B cell (primary cell): ENCODE measurements around the gene TIMM21. TPM values are rescaled to one million over a fixed set of nuclear protein-coding genes. Genes with fewer than 3 reads are reported as not detected.
A peak's percentile ranks its signal among the peaks of the same experiment; 100 is the strongest.

Experiments
- ATAC-seq: fragments of 200-7000 bp; cut with Tn5 transposase; one replicate; pipeline ENCODE4 v1.10.0; 2021; ENCODE audit warnings: low read depth, mild to moderate bottlenecking, moderate number of reproducible peaks, moderate library complexity
- CTCF ChIA-PET: fragments of 350-600 bp; sonication (Branson Sonifier 250); formaldehyde crosslinking; loops from one replicate; lab custom pipeline; 2021; ENCODE audit warnings: antibody characterized with exemption, inconsistent platforms; lab: Charles Lee
- POLR2A ChIA-PET: fragments of 350-600 bp; sonication (Branson Sonifier 250); formaldehyde crosslinking; loops from one replicate; lab custom pipeline; 2021; ENCODE audit warnings: antibody characterized with exemption; lab: Charles Lee
- DNase-seq: peaks from one replicate; pipeline ENCODE4 v3.0.0; 2013
- H2AFZ ChIP-seq: 2 replicates; pipeline ENCODE4 v1.6.1; 2012; ENCODE audit warnings: mild to moderate bottlenecking, low read depth, low read length; ENCODE audit not compliant: insufficient read depth, poor library complexity, severe bottlenecking
- H3K27ac ChIP-seq, 2 donors: 1 replicate in 1 of 2; 2 replicates in 1 of 2; pipeline ENCODE4 v1.5.1; 2012 to 2013; ENCODE audit warnings: low read length in 2 of 2, mild to moderate bottlenecking in 2 of 2, moderate library complexity in 1 of 2
- H3K27me3 ChIP-seq, 4 experiments: fragments of 200-600 bp in 1 of 4; sonication (generic) in 1 of 4; replicated peaks in 1 of 4; 1 replicate in 2 of 4; 2 replicates in 2 of 4; pipeline versions ENCODE4 v1.6.1 to v1.7.0; 2013 to 2016; ENCODE audit warnings: low read length in 3 of 4, mild to moderate bottlenecking in 2 of 4, mixed read lengths in 1 of 4, moderate library complexity in 1 of 4; ENCODE audit not compliant: insufficient read depth in 4 of 4, control insufficient read depth in 3 of 4; ENCODE audit errors: control extremely low read depth in 1 of 4
- H3K36me3 ChIP-seq, 2 experiments: replicated peaks in 1 of 2; 1 replicate in 1 of 2; 2 replicates in 1 of 2; pipeline versions ENCODE4 v1.6.1 to v1.7.1; 2013; ENCODE audit warnings: low read length in 1 of 2; ENCODE audit not compliant: insufficient read depth in 2 of 2, control insufficient read depth in 1 of 2; ENCODE audit errors: control extremely low read depth in 1 of 2, extremely low read depth in 1 of 2
- H3K4me1 ChIP-seq, 2 donors: fragments of 200-600 bp in 1 of 2; sonication (generic) in 1 of 2; 1 replicate in 1 of 2; 2 replicates in 1 of 2; pipeline versions ENCODE4 v1.5.1 to v1.6.1; 2013 to 2017; ENCODE audit warnings: low read length in 2 of 2; ENCODE audit not compliant: control insufficient read depth in 2 of 2, insufficient read depth in 2 of 2
- H3K4me2 ChIP-seq: replicated peaks from 2 replicates; pipeline ENCODE3; 2012; ENCODE audit warnings: mild to moderate bottlenecking, low read depth, low read length; ENCODE audit not compliant: poor library complexity, severe bottlenecking
- H3K4me3 ChIP-seq, 5 experiments: fragments of 200-600 bp in 1 of 5; sonication (generic) in 1 of 5; 1 replicate in 3 of 5; 2 replicates in 2 of 5; pipeline versions ENCODE4 v1.5.1 to v1.7.0; 2011 to 2016; ENCODE audit warnings: low read length in 4 of 5, mild to moderate bottlenecking in 4 of 5, low read depth in 2 of 5, control low read depth in 1 of 5, moderate library complexity in 1 of 5; ENCODE audit not compliant: insufficient read depth in 1 of 5; ENCODE audit errors: control extremely low read depth in 1 of 5, extremely low read depth in 1 of 5
- H3K79me2 ChIP-seq: fragments of 200-600 bp; sonication (generic); one replicate; pipeline ENCODE4 v1.6.0; 2016; ENCODE audit warnings: low read length; ENCODE audit not compliant: control insufficient read depth, insufficient read depth
- H3K9ac ChIP-seq: fragments of 200-600 bp; sonication (generic); 2 replicates; pipeline ENCODE4 v1.6.1; 2017; ENCODE audit warnings: mild to moderate bottlenecking, low read length, moderate library complexity
- H3K9me3 ChIP-seq, 3 donors: one replicate each; pipeline versions ENCODE4 v1.6.1 to v1.7.1; 2013; ENCODE audit warnings: low read length in 2 of 3; ENCODE audit not compliant: control insufficient read depth in 2 of 3, insufficient read depth in 1 of 3; ENCODE audit errors: control extremely low read depth in 1 of 3
- H4K20me1 ChIP-seq: 2 replicates; pipeline ENCODE4 v1.6.0; 2012; ENCODE audit warnings: mild to moderate bottlenecking, low read length; ENCODE audit not compliant: insufficient read depth, control insufficient read depth, poor library complexity, severe bottlenecking
- H3K27ac Mint-ChIP-seq: one replicate; pipeline ENCODE4 v1.8.0; 2021; ENCODE audit warnings: mixed read lengths
- H3K27me3 Mint-ChIP-seq: one replicate; pipeline ENCODE4 v1.8.0; 2021; ENCODE audit warnings: mixed read lengths
- H3K4me1 Mint-ChIP-seq: one replicate; pipeline ENCODE4 v1.8.0; 2021; ENCODE audit warnings: mixed read lengths
- H3K4me3 Mint-ChIP-seq: one replicate; pipeline ENCODE4 v1.8.0; 2021; ENCODE audit warnings: mixed read lengths
- H3K9me3 Mint-ChIP-seq: one replicate; pipeline ENCODE4 v1.8.0; 2022; ENCODE audit warnings: mixed read lengths; ENCODE audit not compliant: insufficient read depth
- EZH2 ChIP-seq: IDR thresholded peaks from 2 replicates; pipeline ENCODE4 v1.6.1; 2012; ENCODE audit warnings: borderline replicate concordance, low read depth, mild to moderate bottlenecking, moderate library complexity, low read length; ENCODE audit not compliant: insufficient read depth, poor library complexity, severe bottlenecking
- WGBS: methylation state at CpG from one replicate; pipeline ENCODE4 v1.1.5; 2013; ENCODE audit warnings: missing lambda C conversion rate; ENCODE audit not compliant: insufficient coverage; 5-methylcytosine and 5-hydroxymethylcytosine counted together
- intact Hi-C: fragments of 100-400 bp; cut with micrococcal nuclease; formaldehyde crosslinking; loops from one replicate; pipeline ENCODE4 v1.10.0; 2022
- polyA plus RNA-seq: library from polyadenylated mRNA; depleted of rRNA; stranded (reverse); fragments of >200 nt; gene quantifications from 2 replicates; pipeline ENCODE4 v1.2.3, GENCODE V29; 2012
- total RNA-seq, 2 donors: library from RNA; stranded (reverse); fragments of 120-200 nt in 1 of 2; gene quantifications; 1 replicate in 1 of 2; 2 replicates in 1 of 2; pipeline versions ENCODE4 v1.2.3 to v1.2.4, GENCODE V29; 2013 to 2022
- TF ChIP-seq, protein P1 (sequence below): fragments of 200-600 bp; IDR thresholded peaks from one replicate; pipeline ENCODE4 v1.8.0; 2022; ENCODE audit warnings: antibody characterized with exemption, mild to moderate bottlenecking

Gene TIMM21
- total and polyA plus RNA-seq, 2 donors (not counting 1 experiment from before 2014, with no cell fraction given), result 22.9 to 25.0 TPM

- Histone ChIP-seq H3K9me3 (peaks cover 0 to 4% (median 0%) of the 10 kb centered on the region in 3 donors), H3K4me3 (no peak overlapping the region), H2AFZ (no peak overlapping the region), H3K79me2 (no peaks in the 10 kb centered on the region), H3K27ac (no peak overlapping the region), H3K9ac (no peak overlapping the region), H3K4me1 (peaks cover 10 to 11% of the 10 kb centered on the region in 2 donors), H3K36me3 (no peaks in the 10 kb centered on the region), H4K20me1 (no peaks in the 10 kb centered on the region), H3K4me2 (no peak overlapping the region), H3K27me3 (peaks cover 0 to 4% (median 0%) of the 10 kb centered on the region in 4 experiments)
- H3K4me1 Mint-ChIP-seq, result peaks cover 16% of the 10 kb centered on the region
- intact Hi-C loops, result no loop called here
- peaks cover 12% of the 10 kb centered on the region for H3K27me3 Mint-ChIP-seq
- no peaks in the 10 kb centered on the region for H3K9me3 Mint-ChIP-seq
- TF ChIP-seq, protein P1, sequence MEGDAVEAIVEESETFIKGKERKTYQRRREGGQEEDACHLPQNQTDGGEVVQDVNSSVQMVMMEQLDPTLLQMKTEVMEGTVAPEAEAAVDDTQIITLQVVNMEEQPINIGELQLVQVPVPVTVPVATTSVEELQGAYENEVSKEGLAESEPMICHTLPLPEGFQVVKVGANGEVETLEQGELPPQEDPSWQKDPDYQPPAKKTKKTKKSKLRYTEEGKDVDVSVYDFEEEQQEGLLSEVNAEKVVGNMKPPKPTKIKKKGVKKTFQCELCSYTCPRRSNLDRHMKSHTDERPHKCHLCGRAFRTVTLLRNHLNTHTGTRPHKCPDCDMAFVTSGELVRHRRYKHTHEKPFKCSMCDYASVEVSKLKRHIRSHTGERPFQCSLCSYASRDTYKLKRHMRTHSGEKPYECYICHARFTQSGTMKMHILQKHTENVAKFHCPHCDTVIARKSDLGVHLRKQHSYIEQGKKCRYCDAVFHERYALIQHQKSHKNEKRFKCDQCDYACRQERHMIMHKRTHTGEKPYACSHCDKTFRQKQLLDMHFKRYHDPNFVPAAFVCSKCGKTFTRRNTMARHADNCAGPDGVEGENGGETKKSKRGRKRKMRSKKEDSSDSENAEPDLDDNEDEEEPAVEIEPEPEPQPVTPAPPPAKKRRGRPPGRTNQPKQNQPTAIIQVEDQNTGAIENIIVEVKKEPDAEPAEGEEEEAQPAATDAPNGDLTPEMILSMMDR, result no peak
- no peak for TF ChIP-seq EZH2
- DNase-seq, result no peak
- ChIA-PET POLR2A (no interaction called here), CTCF (interaction anchor here (0.8 to 1.1 kb wide), 2 partner anchors 12 to 187 kb away, joined by 3 read pairs; no protein-coding TSS in a partner anchor)
- ATAC-seq, result no peak
- WGBS, result 94% methylated on average over 6 of the region's 7 CpGs
- H3K27ac Mint-ChIP-seq, result no peak overlapping the region
- no peak overlapping the region for H3K4me3 Mint-ChIP-seq
Observed at GRCh38 chr18:74166386-74166785, 18.1 kb downstream of the TIMM21 start.

DNA sequence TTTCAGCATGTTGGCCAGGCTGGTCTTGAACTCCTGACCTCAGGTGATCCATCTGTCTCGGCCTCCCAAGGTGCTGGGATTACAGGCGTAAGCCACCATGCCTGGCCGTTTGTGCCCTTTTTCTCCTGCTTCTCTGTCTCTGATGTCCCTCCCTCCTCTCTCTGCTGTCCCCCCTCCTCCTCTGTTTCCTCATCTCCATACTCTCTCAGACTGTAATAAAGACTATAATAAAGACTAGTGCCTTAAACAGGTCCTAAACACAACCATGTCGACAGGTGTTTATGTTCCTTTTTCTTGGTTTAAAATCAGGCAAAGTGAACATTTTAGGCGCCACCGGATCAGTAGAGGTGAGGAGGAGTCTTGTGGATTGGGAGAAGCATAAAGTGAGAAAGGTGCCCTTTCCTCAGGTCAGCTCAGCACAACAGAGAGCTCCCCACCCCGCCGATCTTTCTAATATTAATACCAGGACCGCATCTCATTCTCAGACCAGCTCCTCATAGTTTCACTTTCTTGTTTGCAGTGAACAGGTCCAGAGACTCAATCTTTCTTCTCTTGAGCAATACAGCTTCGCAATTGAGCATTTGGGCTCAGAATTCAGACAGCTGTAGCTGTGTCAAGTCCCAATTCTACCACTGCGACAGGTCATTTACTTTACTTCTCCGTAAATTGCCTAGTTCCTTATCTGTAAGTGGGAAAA, 23.7 kb downstream of the TIMM21 start:
- Histone ChIP-seq H3K4me1 (no peaks in the 10 kb centered on the region), H3K27me3 (peaks cover 0 to 6% (median 0%) of the 10 kb centered on the region in 4 experiments), H3K9me3 (peaks cover 0 to 2% (median 0%) of the 10 kb centered on the region in 3 donors), H4K20me1 (no peaks in the 10 kb centered on the region), H3K9ac (peak overlapping the region; percentile 7), H3K27ac (no peak overlapping the region), H2AFZ (peak overlapping the region; percentile 42), H3K79me2 (no peaks in the 10 kb centered on the region), H3K4me2 (peak overlapping the region; percentile 31), H3K4me3 (peak overlapping the region in 2 of 5 experiments; percentile 17 to 35), H3K36me3 (no peaks in the 10 kb centered on the region)
- ATAC-seq (no peak), DNase-seq (no peak)
- Mint-ChIP-seq H3K4me3 (peak overlapping the region; percentile 55), H3K4me1 (peaks cover 4% of the 10 kb centered on the region), H3K27me3 (peaks cover 29% of the 10 kb centered on the region), H3K27ac (no peak overlapping the region), H3K9me3 (no peaks in the 10 kb centered on the region)
- WGBS, result 63% methylated on average over 6 of the region's 12 CpGs
- TF ChIP-seq, protein P1, result no peak
- TF ChIP-seq EZH2, result no peak
- ChIA-PET POLR2A (no interaction called here), CTCF (no interaction called here)
- intact Hi-C loops, result no loop called here
